A549 (cell line): ENCODE measurements around the gene UBE3B.

Experiments
- BCL3 ChIP-seq: fragments of >200 bp; sonication (Bioruptor Twin); formaldehyde crosslinking; IDR thresholded peaks from 3 replicates; pipeline ENCODE4 v1.6.1; 2016
- CHD4 ChIP-seq: fragments of 200-600 bp; sonication (generic); IDR thresholded peaks from 2 replicates; pipeline ENCODE4 v1.6.1; 2016; ENCODE audit warnings: antibody characterized with exemption, mild to moderate bottlenecking, borderline replicate concordance
- CTCF ChIP-seq: fragments of >200 bp; sonication (Bioruptor Twin); formaldehyde crosslinking; IDR thresholded peaks from 3 replicates; pipeline ENCODE4 v1.5.1; 2016
- KDM1A ChIP-seq: fragments of 200-600 bp; sonication (generic); IDR thresholded peaks from 2 replicates; pipeline ENCODE4 v1.6.1; 2016; ENCODE audit warnings: low read depth, mild to moderate bottlenecking
- POLR2A ChIP-seq: IDR thresholded peaks from 2 replicates; pipeline ENCODE4 v1.6.1; 2012; ENCODE audit warnings: mild to moderate bottlenecking, low read length
- ZC3H11A ChIP-seq: fragments of 450-650 bp; IDR thresholded peaks from 2 replicates; pipeline ENCODE4 v1.6.1; 2014; ENCODE audit warnings: antibody characterized with exemption, mild to moderate bottlenecking

GRCh38 chr12:109477963-109478315 lies 505 bp downstream of the UBE3B start:
- TF ChIP-seq CTCF (no peak), POLR2A (no peak), CHD4 (no peak), BCL3 (no peak), KDM1A (no peak), ZC3H11A (no peak)
